ENCODE measurements around the gene VDAC1.

Gene VDAC1

DNA sequence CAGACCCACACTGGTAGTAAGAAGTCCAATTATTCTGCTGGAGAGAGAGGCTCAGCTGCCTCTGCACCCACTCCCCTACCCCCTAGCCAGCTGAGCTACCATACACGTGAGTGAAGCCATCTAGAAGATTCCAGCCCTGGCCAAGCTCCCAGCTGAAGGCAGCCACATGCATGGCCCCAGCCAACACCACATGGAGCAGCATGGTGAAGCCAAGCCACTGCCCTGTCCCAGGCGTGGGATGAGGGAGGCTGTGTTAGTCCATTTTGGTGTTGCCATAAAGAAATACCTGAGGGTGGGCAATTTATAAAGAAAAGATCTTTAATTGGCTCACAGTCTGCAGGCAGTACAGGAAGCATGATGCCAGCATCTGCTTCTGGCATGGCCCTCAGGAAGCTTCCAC lies 20.0 kb upstream of the VDAC1 start:
- DNase-seq (ENCODE audit: low read depth in 2 of 2): no peak

DNA sequence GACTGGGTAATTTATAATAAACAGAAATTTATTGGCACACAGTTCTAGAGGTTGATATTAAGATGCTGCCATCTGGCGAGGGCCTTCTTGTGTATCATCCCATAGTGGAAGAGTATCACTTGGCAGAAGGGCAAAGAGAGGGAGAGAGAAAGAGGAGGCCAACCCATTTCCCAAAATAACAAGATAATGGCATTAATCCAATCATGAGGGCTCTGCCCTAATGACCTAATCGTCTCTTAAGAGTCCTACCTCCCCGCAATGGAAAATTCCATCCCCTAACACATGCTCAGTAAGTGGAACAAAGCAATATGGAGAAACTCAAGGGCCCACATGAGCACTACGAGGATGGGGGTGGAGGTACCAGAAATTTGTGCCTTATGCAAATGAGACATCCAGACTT lies 17.6 kb upstream of the VDAC1 start:
- DNase-seq (ENCODE audit: low read depth in 2 of 2): no peak

DNA sequence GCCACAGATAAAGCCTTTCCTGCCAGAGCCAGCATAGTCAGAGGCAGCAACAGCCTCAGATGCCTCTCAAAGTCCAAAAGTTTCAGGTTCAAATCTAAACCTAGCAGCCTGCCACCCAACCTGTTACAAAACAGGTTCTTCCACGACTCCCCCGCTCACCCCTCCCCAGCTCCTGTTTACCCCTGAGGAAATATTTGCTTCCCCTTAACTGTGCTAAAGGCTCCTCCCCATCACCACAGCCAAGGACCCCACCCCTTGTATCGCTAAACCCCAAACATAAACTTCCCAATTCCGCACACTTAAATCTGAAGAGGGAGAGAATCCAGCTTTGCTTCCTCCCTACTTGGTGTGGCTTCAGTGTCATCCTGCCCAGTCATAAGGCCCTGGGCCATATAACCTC lies 15.4 kb upstream of the VDAC1 start:
- DNase-seq (ENCODE audit: low read depth in 2 of 2): no peak

DNA sequence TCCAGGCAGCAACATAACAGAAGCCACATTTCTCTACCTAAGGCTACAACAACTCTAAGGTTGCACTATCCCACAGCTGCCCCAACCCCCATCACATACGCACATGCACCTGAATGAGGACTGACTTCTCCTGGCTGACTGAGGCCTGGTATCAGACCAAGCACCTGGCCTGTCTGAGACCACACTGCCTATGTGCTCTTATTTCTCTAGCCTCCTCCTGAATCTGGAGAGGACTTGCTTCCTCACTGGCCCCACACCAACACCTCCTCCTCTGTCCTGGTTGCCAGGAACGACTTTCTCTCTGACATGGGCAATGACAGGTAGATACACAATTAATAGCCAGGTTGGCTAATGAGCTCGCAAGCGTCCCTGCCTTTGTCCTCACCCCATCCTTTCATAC lies 14.9 kb upstream of the VDAC1 start:
- DNase-seq (ENCODE audit: low read depth in 2 of 2): no peak

DNA sequence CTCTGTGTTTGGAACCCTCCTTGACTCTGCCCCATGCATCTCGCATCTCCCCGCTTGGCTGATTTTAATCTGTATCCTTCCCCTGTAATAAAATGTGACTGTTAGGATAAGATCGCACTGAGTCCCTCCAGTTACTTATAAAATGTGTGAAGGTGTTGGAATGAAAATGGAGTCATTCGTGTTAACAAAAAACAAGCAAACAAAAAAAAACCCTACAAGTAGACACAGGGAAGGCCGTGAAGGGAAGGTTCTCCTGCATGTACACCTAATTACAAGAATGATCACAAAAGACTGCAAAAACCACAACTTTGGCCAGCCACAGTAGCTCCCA lies 14.2 kb upstream of the VDAC1 start:
- no peak for DNase-seq (ENCODE audit: low read depth in 2 of 2)

DNA sequence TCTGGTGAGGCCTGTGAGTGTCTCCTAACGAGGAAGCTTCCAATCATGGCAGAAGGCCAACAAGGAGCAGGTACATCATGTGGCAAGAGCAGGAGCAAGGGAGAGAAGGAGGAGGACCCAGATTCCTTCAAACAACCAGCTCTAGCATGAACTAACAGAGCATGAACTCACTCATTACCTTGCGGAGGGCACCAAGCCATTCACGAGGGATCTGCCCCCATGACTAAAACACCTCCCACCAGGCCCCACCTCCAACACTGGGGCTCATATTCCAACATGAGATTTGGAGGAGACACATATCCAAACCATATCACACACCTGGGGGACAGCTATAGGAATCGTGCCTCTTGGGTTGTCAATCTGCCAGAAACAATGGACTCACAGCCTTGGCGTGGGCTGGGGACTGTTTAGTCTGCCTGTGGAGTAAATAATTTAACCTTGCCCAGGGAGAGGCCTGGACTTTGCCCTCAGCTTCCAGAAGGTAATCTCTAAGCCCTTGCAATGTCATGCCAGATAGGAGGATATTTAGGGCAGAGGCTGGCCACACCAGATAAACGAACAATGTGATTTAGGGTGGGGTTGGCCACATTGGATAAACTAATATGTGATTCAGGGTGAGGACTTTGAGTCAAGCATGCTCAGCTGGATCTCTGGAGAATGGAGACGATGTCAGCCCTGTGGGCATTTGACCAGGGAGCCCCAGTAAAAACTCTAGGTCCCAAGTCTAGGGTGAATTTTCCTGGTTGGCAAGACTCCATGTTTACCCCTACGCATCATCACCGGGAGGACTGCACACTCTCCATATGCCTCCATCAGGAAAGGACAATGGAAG lies 13.6 kb upstream of the VDAC1 start:
- DNase-seq (ENCODE audit: low read depth in 2 of 2): no peak

DNA sequence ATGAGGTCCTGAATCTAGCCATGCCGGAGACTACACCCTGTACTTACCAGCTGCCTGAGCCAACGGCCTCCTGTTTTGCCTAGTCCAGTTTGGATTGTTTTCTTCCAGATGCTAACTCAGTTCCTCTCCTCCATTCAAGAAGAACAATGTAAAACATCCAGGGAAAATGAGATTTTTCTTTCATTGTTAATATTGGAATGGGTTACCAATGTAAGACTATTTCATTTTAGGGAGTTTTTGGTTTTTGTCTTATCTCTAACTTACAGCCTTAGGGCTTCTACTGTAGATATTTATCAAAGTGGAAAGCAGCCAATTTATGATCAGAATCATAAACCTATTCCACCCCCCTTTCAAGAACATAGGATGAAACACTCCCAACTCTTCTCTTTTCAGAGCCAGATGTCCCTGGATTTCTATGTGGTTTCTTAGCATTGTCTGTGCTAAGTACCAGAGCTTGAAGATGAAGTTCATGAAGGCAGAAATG lies 3.5 kb upstream of the VDAC1 start:
- no peak for DNase-seq (ENCODE audit: low read depth in 2 of 2)

DNA sequence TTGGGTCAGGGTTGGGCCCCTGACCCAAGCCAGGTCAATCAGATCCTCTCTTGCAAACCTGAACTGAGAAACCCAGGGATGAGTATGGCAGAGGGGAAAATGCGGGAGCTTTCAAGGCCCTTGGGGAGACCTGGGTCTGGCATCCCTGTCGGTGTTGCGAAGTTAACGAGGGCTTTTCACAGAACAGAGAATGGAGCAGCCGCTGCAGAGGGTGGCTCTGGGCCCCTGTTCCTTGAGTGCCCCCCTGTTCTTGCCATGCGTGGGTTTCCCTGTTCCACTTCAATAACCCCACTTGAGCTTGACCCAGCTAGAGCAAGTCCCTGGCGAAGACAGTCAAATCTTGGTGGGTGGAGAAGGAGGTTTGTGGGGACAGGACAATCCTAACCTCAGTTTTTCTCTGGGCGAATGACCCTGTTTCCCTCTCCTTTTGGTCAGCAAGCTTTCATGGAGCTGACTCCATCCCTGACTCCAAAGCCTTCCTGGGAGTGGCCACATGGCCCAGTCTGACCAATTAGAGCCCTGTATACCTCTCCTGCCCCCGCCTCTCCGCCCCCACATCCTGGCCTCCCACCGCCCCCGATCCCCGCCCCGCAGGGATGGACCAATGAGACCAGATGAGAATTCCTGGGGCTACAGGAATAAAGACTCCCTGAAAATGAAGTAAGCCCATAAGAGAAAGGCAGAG lies 2.9 kb upstream of the VDAC1 start:
- no peak for DNase-seq (ENCODE audit: low read depth in 2 of 2)

DNA sequence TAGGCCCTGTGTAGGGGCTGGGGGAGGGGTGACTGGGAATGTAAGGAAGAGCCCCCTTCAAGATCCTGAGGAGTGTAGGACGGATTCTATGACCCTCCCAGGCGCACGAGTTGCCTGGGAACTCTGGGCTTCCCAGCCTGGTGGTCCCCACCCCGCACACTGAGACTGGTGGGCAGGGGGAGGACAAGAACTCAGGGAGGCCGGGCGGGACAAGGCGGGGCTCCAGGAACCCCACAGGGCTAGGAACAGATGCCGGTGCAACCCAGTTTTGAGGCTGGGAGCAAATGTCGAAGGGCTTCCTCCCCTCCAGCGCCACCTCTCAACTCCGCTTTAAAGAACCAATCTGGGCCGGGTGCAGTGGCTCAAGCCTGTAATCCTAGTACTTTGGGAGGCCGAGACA lies 1.3 kb upstream of the VDAC1 start:
- no peak for DNase-seq (ENCODE audit: low read depth in 2 of 2)

DNA sequence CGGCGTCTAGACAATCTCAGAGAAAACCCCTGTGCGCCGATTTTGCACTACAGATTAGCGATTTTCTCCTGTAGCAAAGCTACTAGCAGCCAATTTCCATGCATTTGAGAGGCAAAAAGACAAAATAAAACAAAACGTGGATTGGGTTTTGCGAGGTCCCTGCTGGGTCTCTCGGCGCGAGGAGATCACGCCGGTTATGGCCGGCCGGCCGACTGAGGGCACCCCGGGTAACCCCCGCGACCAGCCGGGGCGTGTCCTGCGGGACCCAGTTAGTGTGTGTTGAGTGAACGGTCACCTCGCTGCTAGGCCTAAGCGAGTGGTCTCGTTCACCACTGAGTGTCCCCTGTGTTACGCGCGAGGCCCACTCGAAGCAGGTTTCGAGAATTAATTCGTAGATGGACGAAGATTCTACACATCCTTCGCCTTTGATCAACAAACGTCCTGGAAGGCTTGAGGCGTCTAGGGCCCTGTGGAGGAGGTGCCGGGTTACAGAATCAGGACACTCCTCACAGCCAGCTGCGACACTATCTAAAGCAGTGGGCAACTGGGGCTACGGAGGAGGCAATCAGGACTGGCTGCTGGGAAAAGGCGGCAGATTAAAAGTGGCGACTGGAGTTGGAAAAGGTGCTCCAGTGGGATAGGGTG lies 764 bp upstream of the VDAC1 start:
- DNase-seq (ENCODE audit: low read depth in 2 of 2): peak in 1 of 2 donors; percentile 41

DNA sequence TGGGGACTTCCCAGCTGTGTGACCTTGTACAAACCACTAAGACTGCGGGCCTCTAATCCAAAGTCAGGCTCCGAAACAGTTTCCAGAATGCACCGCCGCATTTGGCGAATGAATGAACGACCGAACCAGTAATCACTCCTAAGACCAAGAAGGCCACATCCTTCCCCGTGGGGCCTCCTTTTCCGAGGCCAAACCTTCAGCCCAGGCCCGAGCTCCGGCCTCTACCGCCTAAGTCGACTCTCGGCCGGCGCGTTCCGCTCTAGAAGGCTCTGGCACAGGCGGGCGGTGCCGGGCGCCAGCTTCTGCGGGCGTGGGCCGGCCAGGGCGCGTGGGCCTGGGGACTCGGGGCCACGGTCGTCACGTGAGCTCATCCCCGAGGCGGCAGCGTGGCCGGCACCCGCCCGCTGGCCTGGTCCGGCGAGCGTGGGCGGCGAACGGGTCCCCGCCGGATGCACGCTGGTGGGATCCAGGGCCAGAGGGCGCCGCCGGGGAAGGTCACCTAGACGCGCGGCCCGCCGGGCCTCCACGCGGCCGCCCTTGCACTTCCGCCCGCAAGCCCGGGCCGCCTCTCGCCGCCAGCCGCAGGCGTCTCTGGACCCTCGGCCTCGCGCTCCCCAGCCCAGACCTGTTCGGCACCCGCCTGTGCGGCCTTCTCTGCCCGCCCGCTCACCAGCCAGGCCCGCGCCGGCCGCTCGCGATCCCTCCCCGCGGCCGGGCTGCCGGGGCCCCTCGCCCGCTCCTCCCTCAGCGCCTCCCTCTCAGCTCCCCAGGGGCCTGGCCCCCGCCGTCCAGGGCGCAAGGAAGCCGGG lies 754 bp downstream of the VDAC1 start:
- DNase-seq (ENCODE audit: low read depth in 2 of 2): peak in 1 of 2 donors; percentile 19

DNA sequence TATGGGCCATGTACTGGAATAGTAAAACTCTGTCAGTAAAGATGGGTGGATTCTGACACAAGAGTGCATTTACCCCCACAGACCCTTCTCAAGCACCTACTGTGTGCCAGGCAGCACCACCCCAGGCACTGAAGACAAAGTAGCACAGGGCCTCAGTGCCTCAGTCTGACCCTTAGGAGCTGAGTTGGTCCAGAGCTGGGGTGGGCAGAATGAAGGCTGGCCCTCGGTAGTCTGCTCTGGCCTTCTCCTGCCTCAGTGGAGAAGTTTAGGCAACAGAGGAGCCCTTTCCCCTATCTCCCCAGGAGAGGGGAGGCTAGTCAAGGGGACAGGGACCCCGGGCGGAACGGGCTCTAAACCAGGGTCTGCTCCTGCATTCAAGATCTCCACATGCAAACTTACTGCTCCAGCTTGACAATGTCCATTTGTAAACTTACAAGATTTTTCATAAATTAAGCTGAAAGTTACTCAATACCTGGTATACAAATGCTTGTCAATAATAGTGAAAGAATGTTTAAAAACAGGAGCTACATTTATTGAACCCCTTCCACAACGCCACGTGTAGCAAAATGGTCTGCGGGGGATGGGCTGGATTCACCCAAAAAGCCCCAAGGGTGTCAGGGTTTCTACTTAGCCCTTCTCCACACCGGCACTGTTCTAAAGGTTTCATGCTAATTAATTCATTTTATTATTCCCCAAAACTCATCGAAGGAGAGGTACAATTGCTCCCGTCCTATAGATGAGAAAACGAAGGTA lies 1.5 kb downstream of the VDAC1 start:
- DNase-seq (ENCODE audit: low read depth in 2 of 2): peak in 1 of 2 donors; percentile 20

DNA sequence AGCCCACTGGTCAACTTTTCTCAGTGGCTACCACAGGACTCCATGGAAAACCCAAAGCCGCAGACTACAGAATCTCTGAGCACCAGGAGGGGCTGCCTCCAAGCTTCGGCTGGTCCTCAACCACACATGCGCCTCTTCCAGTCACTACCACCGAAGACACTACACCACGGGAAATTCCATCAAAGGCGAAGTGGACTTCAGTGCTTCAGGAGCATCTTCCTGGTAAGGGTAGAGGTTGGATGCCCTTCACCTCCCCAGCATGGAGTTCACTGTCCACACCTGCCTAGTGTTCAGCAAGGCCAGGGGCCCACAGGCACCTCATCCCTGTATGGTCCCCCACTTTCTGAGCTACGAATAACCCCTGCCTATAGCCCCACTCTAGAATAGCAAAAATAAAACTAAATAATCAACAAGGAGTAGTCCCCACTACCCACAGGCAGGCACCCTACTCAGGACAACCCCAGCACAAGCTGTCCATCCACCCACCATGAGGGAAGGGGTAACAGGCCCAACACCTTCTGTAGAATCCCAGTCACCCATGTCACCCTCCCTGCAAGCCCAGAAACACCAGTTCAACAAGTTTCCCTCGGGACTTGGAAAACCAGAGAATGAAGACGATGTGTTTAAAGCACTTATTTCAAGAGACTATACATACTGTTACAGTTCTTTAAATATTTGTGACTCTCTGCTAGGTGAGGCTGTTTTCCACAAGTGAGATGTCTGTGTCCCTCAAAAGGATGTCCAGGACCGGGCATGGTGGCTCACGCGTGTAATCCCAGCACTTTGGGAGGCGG lies 2.6 kb downstream of the VDAC1 start:
- no peak for DNase-seq (ENCODE audit: low read depth in 2 of 2)

DNA sequence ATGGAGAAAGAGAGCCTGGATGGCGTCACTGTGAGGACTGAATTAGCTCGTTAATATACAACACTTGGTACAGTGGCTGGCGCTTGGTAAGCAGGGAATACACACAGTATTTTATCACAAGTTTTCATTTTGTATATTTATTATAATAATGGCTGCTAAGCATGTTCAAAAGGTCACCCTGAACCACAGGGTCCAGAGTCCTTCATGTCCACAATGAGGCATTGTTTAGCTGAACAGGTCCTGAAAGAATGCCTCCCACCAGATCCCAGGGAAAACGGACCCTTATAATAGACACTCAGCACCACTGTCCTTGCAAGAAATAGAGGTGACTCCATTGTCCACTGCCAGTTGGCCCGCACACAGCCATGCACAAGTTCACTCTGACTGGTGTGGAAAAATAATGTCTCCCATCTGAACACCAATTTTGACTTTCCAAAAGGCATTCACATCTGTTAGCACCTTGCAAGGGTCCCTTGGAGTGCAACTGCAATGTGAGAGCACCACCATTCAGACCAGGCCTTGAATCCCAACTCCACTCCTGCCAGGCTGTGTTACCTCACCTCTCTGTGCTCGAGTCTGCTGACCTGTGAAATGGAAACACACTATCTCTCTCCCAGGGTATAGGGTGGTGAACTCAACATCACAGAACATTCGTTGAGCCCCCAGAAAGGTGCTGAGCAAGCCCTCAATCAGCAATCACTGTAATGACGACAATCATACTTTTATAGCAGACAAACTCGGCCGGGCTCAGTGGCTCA lies 3.9 kb downstream of the VDAC1 start:
- DNase-seq (ENCODE audit: low read depth in 2 of 2): no peak

DNA sequence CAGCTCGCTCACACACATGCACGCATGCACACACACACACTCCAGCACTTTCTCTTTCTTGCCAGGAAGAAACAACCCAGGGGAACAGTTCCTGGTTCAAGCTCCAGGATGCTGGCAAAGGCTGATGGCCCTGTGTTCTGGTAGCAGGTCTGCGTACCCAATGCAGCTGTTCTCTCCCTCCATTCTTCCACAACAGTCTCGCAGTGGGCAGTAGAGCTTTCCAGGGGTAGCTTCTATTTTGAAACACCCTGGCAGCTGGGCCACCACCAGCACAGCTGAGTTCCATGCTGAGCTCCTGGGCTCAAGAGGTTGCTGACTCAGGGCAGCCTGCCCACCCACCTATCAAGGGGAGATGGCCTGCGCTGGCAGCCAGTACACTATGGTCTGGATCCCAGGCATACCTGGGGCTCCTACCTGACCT lies 4.7 kb downstream of the VDAC1 start:
- no peak for DNase-seq (ENCODE audit: low read depth in 2 of 2)

DNA sequence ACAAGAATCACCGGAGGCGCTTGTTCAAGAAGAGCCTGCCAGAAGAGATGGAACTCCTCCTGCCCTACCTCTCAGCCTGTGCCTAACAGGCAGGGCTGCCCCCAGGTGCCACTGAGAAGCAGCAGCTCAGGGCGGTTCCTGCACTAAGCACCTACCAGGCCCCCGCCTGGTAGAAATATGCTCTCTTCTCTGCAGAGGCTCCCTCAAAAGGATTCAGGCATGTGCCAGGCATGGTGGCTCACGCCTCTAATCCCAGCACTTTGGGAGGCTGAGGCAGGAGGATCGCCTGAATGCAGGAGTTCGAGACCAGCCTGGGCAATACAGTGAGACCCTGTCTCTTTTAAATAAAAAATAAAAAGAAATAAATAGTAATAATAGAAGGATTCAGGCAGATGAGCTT lies 6.0 kb downstream of the VDAC1 start:
- no peak for DNase-seq (ENCODE audit: low read depth in 2 of 2)

DNA sequence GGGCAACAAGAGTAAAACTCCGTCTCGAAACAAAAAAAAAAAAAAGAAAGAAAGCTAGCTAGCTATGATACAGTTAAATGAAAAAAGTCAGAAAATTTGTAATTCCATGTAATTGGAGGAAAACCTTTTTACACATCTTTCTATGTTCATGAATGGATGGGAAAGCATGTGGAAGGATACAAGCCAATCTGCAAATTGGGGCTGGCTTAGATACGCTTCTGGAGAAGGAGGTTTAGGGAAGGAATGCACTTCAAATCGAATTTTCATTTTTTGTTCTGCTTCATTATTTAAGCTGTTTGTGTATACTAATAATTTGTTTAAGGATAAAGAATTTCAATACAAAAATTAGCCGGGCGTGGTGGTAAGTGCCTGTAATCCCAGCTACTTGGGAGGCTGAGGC lies 6.7 kb downstream of the VDAC1 start:
- DNase-seq (ENCODE audit: low read depth in 2 of 2): no peak

DNA sequence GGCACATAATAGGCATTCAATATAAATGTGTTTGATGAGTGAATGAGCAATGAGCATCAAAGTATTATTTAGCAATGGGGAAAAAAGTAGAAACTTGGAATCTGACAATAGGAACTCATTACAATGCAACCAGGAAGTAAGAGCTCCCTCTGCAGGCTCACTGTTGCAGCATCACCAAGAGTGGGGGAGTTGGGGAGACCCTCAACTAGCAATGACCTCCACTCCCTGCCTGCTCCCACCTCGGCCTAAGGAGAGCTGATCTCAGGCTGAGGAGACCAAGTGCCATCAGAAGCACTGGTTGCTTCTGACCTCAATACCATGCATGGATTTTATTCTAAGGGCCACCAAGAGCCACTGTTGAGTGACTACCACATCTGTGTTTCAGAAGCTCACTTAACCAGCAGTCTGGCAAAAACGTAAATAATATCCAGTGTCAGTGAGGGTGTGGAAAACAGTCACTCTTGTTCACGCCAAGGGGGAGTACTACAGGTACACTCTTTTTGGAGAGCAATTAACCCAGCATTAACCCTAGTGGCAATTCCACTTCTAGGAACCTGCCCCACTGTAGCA lies 8.0 kb downstream of the VDAC1 start:
- DNase-seq (ENCODE audit: low read depth in 2 of 2): no peak

DNA sequence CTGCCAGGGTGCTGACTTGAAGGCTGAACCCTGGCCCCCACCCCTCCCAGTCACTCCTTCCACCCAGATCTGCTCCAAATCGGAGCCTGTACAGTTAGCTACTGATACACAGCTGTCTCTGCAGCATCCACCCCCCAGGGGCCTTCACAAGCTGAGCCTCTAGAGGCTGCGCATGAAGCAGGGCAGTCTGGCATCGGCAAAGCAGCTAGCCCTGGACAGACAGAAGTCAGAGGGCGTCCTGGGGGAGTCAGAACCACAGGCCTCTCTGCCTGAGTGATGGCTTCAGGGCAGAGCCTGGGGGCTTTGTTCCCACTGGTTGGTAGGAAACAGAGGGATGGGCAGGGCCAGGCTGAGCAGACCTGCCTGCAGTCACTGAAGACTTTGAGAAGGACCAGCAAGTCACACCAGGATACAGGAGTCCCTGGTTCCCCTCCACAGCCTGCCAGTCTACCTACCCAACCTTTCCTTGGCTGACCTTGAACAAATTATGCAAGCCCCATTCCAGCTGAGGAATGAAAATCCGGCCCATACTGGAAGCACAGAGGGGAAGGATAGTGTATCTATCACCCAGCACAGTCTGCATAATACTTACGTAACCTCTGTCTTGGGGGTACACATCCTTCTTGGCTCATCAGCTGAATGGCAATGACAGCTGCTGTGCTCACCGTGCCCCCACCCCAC lies 8.8 kb downstream of the VDAC1 start:
- no peak for DNase-seq (ENCODE audit: low read depth in 2 of 2)
